ENCODE data around the gene LRIT3. TPM values are rescaled to one million over a fixed set of nuclear protein-coding genes. Genes with fewer than 3 reads are reported as not detected.

LRIT3 gene
- total RNA-seq, 4 donors from 2014 or later = 0.62 TPM; not detected in 3

- Histone ChIP-seq H3K36me3 (no peaks in the 10 kb centered on the region), H3K27ac (no peak overlapping the region), H3K4me1 (no peaks in the 10 kb centered on the region), H3K27me3 (no peaks in the 10 kb centered on the region), H3K9me3 (no peaks in the 10 kb centered on the region), H3K4me3 (no peak overlapping the region)
- ATAC-seq = no peak
- TF ChIP-seq EP300 (IDR thresholded peaks at IDR 0.05) (no peak), CTCF (IDR thresholded peaks at IDR 0.05) (no peak), POLR2A (IDR thresholded peaks at IDR 0.05) (no peak), POLR2AphosphoS5 (IDR thresholded peaks at IDR 0.05) (no peak)
- 63 to 69% methylated on average over 3 of the region's 3 CpGs for WGBS, 2 donors (ENCODE audit: low coverage in 1 of 2)
Measured at GRCh38 chr4:109877400-109877799, 29.5 kb downstream of the LRIT3 start.

- no peaks in the 10 kb centered on the region for H3K4me1 ChIP-seq
- no peaks in the 10 kb centered on the region for H3K36me3 ChIP-seq
- no peaks in the 10 kb centered on the region for H3K27me3 ChIP-seq
- H3K4me3 ChIP-seq = no peak overlapping the region
- TF ChIP-seq POLR2A (IDR thresholded peaks at IDR 0.05) (no peak), POLR2AphosphoS5 (IDR thresholded peaks at IDR 0.05) (no peak), CTCF (IDR thresholded peaks at IDR 0.05) (no peak), EP300 (IDR thresholded peaks at IDR 0.05) (no peak)
- H3K27ac ChIP-seq = no peak overlapping the region
- no peaks in the 10 kb centered on the region for H3K9me3 ChIP-seq
- ATAC-seq = no peak
- WGBS, 2 donors (ENCODE audit: low coverage in 1 of 2) = 88% methylated on average over 2 of the region's 2 CpGs; no CpG with 5 or more reads in 1 of the 2 donors
Measured at GRCh38 chr4:109878355-109878754, 30.4 kb downstream of the LRIT3 start.

- Histone ChIP-seq H3K27me3 (no peaks in the 10 kb centered on the region), H3K4me3 (no peak overlapping the region), H3K36me3 (no peaks in the 10 kb centered on the region), H3K9me3 (no peaks in the 10 kb centered on the region), H3K27ac (no peak overlapping the region), H3K4me1 (no peaks in the 10 kb centered on the region)
- ATAC-seq = no peak
- TF ChIP-seq CTCF (IDR thresholded peaks at IDR 0.05) (no peak), EP300 (IDR thresholded peaks at IDR 0.05) (no peak), POLR2AphosphoS5 (IDR thresholded peaks at IDR 0.05) (no peak), POLR2A (IDR thresholded peaks at IDR 0.05) (no peak)
- 64 to 83% methylated on average over 7 to 8 of the region's 12 CpGs for WGBS, 2 donors (ENCODE audit: low coverage in 1 of 2)
Measured at GRCh38 chr4:109879081-109879480, 31.2 kb downstream of the LRIT3 start.

- H3K4me3 ChIP-seq = no peak overlapping the region
- H3K27ac ChIP-seq = no peak overlapping the region
- no peaks in the 10 kb centered on the region for H3K9me3 ChIP-seq
- H3K27me3 ChIP-seq = no peaks in the 10 kb centered on the region
- H3K36me3 ChIP-seq = no peaks in the 10 kb centered on the region
- no peaks in the 10 kb centered on the region for H3K4me1 ChIP-seq
- ATAC-seq = no peak
- 83 to 88% methylated on average over 4 to 5 of the region's 7 CpGs for WGBS, 2 donors (ENCODE audit: low coverage in 1 of 2)
- TF ChIP-seq EP300 (IDR thresholded peaks at IDR 0.05) = no peak
Measured at GRCh38 chr4:109879636-109880314, 31.9 kb downstream of the LRIT3 start.

GRCh38 chr4:109886303-109886702, 38.4 kb downstream of the LRIT3 start:
- Histone ChIP-seq H3K9me3 (no peaks in the 10 kb centered on the region), H3K4me1 (no peaks in the 10 kb centered on the region), H3K27ac (no peak overlapping the region), H3K27me3 (no peaks in the 10 kb centered on the region), H3K36me3 (no peaks in the 10 kb centered on the region), H3K4me3 (no peak overlapping the region)
- no peak for ATAC-seq
- TF ChIP-seq CTCF (IDR thresholded peaks at IDR 0.05) (no peak), EP300 (IDR thresholded peaks at IDR 0.05) (no peak), POLR2AphosphoS5 (IDR thresholded peaks at IDR 0.05) (no peak), POLR2A (IDR thresholded peaks at IDR 0.05) (no peak)

All from gastroesophageal sphincter (tissue), 4 donors.